DMS79 (cell line): ENCODE measurements around the gene KCNH1.
A peak's percentile ranks its signal among the peaks of the same experiment; 100 is the strongest.
"Not testable (repeated sequence)": the region's sequence is repeated elsewhere in the genome, so short reads cannot be mapped to it uniquely, and the experiment has no call there.

Experiments
- DNase-seq: peaks from one replicate; lab custom pipeline; 2025; lab: John Stamatoyannopoulos, UW

The KCNH1 gene

GRCh38 chr1:210684466-210685294 lies 449.3 kb downstream of the KCNH1 start:
- no peak for DNase-seq

- no peak for DNase-seq
These were observed 450.4 kb downstream of the KCNH1 start for GRCh38 chr1:210683403-210684047.

GRCh38 chr1:210681158-210681557 lies 452.8 kb downstream of the KCNH1 start:
- no peak for DNase-seq

- no peak for DNase-seq
These were observed 455.6 kb downstream of the KCNH1 start for GRCh38 chr1:210678306-210678705.

- DNase-seq: no peak
These were observed 456.4 kb downstream of the KCNH1 start for GRCh38 chr1:210677533-210677932.

- no peak for DNase-seq
These were observed 457.4 kb downstream of the KCNH1 start for GRCh38 chr1:210676539-210676938.

GRCh38 chr1:210674151-210674550 lies 459.8 kb downstream of the KCNH1 start:
- DNase-seq: no peak

- no peak for DNase-seq
These were observed 464.0 kb downstream of the KCNH1 start for GRCh38 chr1:210669951-210670350.

GRCh38 chr1:210663730-210664573 lies 470.0 kb downstream of the KCNH1 start:
- peak; percentile 91 for DNase-seq

- peak; percentile 39 for DNase-seq
These were observed 471.5 kb downstream of the KCNH1 start for GRCh38 chr1:210662291-210663050.

GRCh38 chr1:210661520-210661919 lies 472.4 kb downstream of the KCNH1 start:
- DNase-seq: not testable (repeated sequence)

GRCh38 chr1:210657806-210658205 lies 476.1 kb downstream of the KCNH1 start:
- no peak for DNase-seq

- no peak for DNase-seq
These were observed 478.4 kb downstream of the KCNH1 start for GRCh38 chr1:210655511-210655910.

GRCh38 chr1:210654176-210654981 lies 479.6 kb downstream of the KCNH1 start:
- no peak for DNase-seq

GRCh38 chr1:210653771-210654170 lies 480.2 kb downstream of the KCNH1 start:
- DNase-seq: no peak

GRCh38 chr1:210652329-210652954 lies 481.5 kb downstream of the KCNH1 start:
- no peak for DNase-seq

GRCh38 chr1:210650403-210650802 lies 483.5 kb downstream of the KCNH1 start:
- DNase-seq: no peak

- no peak for DNase-seq
These were observed 485.2 kb downstream of the KCNH1 start for GRCh38 chr1:210648588-210649269.

GRCh38 chr1:210647406-210648333 lies 486.3 kb downstream of the KCNH1 start:
- DNase-seq: no peak
